ENCODE data around the gene CD81.

The CD81 gene

GRCh38 chr11:2365571-2366210 lies 11.4 kb upstream of the CD81 start:
- TF ChIP-seq CTCF (IDR thresholded peaks at IDR 0.05) = no peak
- no peak for TF ChIP-seq ZFX (IDR thresholded peaks at IDR 0.05; ENCODE audit: borderline replicate concordance)
- H3K27ac ChIP-seq = no peak overlapping the region

- no peak for TF ChIP-seq ZFX (IDR thresholded peaks at IDR 0.05; ENCODE audit: borderline replicate concordance)
These were observed 10.8 kb upstream of the CD81 start for GRCh38 chr11:2366276-2366675.

GRCh38 chr11:2366733-2367132 lies 10.4 kb upstream of the CD81 start:
- TF ChIP-seq CTCF (IDR thresholded peaks at IDR 0.05) (no peak), ZFX (IDR thresholded peaks at IDR 0.05; ENCODE audit: borderline replicate concordance) (no peak)
- H3K27ac ChIP-seq = no peak overlapping the region

More at GRCh38 chr11:2366276-2366675, 10.8 kb upstream of the CD81 start:
- H3K27ac ChIP-seq = no peak overlapping the region

GRCh38 chr11:2367266-2368160 lies 9.6 kb upstream of the CD81 start:
- TF ChIP-seq CTCF (IDR thresholded peaks at IDR 0.05) (no peak), ZFX (IDR thresholded peaks at IDR 0.05; ENCODE audit: borderline replicate concordance) (no peak)
- H3K27ac ChIP-seq = no peak overlapping the region

GRCh38 chr11:2368178-2368850 lies 8.8 kb upstream of the CD81 start:
- TF ChIP-seq CTCF (IDR thresholded peaks at IDR 0.05) = no peak
- TF ChIP-seq ZFX (IDR thresholded peaks at IDR 0.05; ENCODE audit: borderline replicate concordance) = no peak
- H3K27ac ChIP-seq = no peak overlapping the region

- TF ChIP-seq ZFX (IDR thresholded peaks at IDR 0.05; ENCODE audit: borderline replicate concordance) = no peak
- TF ChIP-seq CTCF (IDR thresholded peaks at IDR 0.05) = no peak
- H3K27ac ChIP-seq = no peak overlapping the region
These were observed 8.3 kb upstream of the CD81 start for GRCh38 chr11:2368851-2369180.

DNA sequence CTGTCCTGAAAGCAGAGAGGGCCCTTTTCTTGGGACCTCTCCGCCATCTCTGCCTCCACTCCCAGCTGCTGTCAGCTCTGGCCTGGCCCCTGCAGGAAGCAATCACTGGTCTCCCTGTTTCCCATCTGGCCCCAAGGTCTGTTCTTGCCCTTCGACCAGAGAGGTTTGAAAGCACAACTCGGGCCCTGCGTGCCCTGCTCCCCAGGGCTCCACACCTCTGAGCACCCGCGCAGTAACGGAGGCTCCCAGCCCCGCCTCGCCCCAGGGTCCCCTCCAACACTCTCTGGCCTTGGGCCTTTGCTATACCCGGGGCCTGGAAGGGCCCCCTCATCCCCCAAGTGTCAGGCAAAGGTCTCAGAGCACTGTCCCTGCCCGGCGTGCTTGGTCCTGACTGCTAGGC lies 7.8 kb upstream of the CD81 start:
- TF ChIP-seq CTCF (IDR thresholded peaks at IDR 0.05) (no peak), ZFX (IDR thresholded peaks at IDR 0.05; ENCODE audit: borderline replicate concordance) (no peak)
- H3K27ac ChIP-seq = no peak overlapping the region

Data from 22Rv1 (cell line).